ENCODE results near the gene SLCO3A1.

The SLCO3A1 gene

DNA sequence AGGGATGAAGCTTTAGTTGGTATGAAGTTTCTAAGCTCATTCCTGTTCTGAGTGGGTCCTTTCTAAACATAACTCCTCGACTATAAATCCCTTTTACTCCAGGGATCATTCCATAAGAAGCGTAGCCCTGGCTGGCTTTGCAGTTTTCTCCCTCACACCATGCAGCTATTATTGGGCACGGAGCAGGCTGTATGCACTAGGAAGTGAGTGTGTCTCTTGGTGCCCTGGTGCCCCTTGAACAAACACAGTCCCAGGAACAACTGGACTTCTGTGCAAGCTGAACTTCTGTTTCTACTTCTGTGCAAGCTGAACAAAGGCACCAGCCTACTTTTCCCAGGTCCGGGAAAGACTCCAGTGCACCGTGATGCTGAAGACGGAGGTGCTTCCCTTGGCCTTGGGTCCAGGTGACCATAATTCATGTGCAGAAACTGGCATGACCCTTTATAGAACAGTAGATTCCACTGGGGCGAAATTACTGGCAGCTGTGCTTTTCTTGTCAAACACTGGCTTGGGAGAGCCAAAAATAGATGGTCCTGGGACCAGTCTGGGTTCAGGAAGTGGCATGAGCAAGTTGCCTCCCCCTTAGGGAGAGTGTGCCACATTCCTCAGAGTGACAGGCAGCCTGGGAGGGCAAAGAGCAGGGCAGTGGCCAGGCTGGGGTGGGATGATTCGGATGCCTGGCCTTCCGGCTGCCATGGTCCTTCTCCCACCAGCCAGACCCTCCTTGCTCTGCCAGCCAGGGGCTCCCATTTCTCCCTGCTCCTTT is 127.2 kb downstream of the SLCO3A1 start:
- TF ChIP-seq, protein P1, sequence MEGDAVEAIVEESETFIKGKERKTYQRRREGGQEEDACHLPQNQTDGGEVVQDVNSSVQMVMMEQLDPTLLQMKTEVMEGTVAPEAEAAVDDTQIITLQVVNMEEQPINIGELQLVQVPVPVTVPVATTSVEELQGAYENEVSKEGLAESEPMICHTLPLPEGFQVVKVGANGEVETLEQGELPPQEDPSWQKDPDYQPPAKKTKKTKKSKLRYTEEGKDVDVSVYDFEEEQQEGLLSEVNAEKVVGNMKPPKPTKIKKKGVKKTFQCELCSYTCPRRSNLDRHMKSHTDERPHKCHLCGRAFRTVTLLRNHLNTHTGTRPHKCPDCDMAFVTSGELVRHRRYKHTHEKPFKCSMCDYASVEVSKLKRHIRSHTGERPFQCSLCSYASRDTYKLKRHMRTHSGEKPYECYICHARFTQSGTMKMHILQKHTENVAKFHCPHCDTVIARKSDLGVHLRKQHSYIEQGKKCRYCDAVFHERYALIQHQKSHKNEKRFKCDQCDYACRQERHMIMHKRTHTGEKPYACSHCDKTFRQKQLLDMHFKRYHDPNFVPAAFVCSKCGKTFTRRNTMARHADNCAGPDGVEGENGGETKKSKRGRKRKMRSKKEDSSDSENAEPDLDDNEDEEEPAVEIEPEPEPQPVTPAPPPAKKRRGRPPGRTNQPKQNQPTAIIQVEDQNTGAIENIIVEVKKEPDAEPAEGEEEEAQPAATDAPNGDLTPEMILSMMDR (IDR thresholded peaks at IDR 0.05; ENCODE audit: low read depth, low read length, missing control alignments), result no peak
- H3K4me3 ChIP-seq (replicated peaks; ENCODE audit: low read depth, low read length), result no peak overlapping the region
- no peak for DNase-seq (ENCODE audit: extremely low read depth, low read depth)

- no peak for DNase-seq (ENCODE audit: extremely low read depth, low read depth)
- H3K4me3 ChIP-seq (replicated peaks; ENCODE audit: low read depth, low read length), result no peak overlapping the region
- TF ChIP-seq, protein P1 (IDR thresholded peaks at IDR 0.05; ENCODE audit: low read depth, low read length, missing control alignments), result no peak
Observed at GRCh38 chr15:91981821-91982800, 128.6 kb downstream of the SLCO3A1 start.

- H3K4me3 ChIP-seq (replicated peaks; ENCODE audit: low read depth, low read length), result no peak overlapping the region
- TF ChIP-seq, protein P1 (IDR thresholded peaks at IDR 0.05; ENCODE audit: low read depth, low read length, missing control alignments), result no peak
- DNase-seq (ENCODE audit: extremely low read depth, low read depth), result no peak
Observed at GRCh38 chr15:91983729-91984340, 130.3 kb downstream of the SLCO3A1 start.

- DNase-seq (ENCODE audit: extremely low read depth, low read depth), result no peak
- H3K4me3 ChIP-seq (replicated peaks; ENCODE audit: low read depth, low read length), result no peak overlapping the region
- TF ChIP-seq, protein P1 (IDR thresholded peaks at IDR 0.05; ENCODE audit: low read depth, low read length, missing control alignments), result no peak
Observed at GRCh38 chr15:91985297-91985696, 131.8 kb downstream of the SLCO3A1 start.

GRCh38 chr15:91988071-91988470 is 134.6 kb downstream of the SLCO3A1 start:
- no peak for DNase-seq (ENCODE audit: extremely low read depth, low read depth)
- TF ChIP-seq, protein P1 (IDR thresholded peaks at IDR 0.05; ENCODE audit: low read depth, low read length, missing control alignments), result no peak
- H3K4me3 ChIP-seq (replicated peaks; ENCODE audit: low read depth, low read length), result no peak overlapping the region

GRCh38 chr15:91988655-91989054 is 135.1 kb downstream of the SLCO3A1 start:
- DNase-seq (ENCODE audit: extremely low read depth, low read depth), result no peak
- TF ChIP-seq, protein P1 (IDR thresholded peaks at IDR 0.05; ENCODE audit: low read depth, low read length, missing control alignments), result no peak
- H3K4me3 ChIP-seq (replicated peaks; ENCODE audit: low read depth, low read length), result no peak overlapping the region
